Stimulated activated CD8-positive, alpha-beta memory T cell treated with anti-CD3 and anti-CD28 coated beads, Interleukin-12 subunit alpha, Interleukin-12 subunit beta, amount 100 ng/mL, for 1 hour (primary cell): Measurements from ENCODE around the gene OR14I1.
"Not testable (repeated sequence)": the region's sequence is repeated elsewhere in the genome, so short reads cannot be mapped to it uniquely, and the experiment has no call there.

Experiments used
- DNase-seq: peaks from one replicate; pipeline ENCODE4 v3.0.0-alpha.2; 2020; ENCODE audit warnings: low read depth

The OR14I1 gene

DNA sequence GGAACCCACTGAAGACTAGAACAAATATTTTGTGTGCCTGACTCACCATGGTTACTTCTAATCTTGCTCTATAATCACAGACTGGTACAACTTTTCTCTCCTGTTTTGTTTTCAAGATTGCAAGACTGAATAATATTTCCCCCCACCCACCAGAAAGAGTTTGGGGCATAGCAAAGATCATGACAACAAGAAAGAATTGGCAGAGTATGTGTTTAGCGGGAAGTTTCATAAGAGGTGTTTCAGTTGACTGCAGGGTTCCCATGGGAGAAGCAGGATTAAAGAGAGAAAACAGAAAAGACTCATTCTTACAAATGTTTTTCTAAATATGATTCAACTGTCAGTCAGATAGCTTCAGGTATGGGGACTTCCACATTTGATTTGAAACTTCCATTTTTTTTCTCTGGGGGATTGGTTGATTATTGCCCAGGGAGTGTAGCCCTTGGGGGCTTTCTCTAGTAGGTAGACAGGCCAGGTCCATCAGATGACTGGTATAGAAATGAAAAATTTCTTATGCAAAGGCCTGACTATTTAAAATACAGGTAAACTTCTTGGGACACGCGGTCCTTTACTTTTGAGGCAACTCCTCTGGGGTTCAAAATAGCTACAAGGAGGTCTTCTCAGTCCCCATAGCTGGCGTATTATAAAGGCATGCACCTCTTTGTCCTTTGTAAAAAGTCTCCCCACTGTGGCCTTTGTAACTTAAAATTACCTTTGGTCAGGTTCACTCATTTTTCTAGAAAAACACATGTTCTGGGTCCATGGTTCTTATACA, 13.9 kb downstream of the OR14I1 start:
- no peak for DNase-seq

DNA sequence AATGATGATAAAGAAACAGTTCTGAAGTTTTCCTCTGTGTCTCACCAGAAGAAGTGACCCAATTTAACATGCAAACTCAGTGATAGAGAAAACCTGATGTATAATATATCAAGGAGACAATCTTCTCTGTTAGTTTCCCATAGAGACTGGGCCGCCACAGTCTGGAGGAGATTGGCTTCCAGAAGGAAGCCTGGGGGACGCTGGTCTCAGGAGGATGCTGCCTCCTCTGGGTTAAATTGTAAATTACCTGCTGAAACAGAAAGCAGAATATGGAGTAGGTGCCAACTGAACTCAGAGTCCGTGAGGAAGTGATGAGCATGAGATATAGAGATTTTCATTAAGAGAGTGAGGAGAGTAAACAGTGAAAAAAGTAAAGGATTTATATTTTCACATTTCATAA, 15.8 kb downstream of the OR14I1 start:
- no peak for DNase-seq

DNA sequence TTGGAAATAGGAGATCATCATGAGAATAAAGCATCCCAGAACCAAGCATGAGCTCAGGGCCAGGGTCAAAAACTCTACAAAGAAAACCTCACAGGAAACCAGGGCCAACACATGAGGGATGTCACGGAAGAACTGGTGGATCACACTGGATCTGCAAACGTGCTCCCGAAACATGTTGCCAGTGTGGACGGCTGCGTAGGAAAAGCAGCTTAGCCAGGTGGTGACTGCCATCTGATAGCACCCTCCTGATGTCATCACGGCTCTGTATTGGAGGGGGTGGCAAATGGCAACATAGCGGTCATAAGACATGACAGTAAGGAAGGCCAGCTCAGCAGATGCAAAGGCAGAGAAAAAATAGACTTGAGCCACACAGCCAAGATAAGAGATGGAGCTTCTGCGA, 20.9 kb downstream of the OR14I1 start:
- no peak for DNase-seq

DNA sequence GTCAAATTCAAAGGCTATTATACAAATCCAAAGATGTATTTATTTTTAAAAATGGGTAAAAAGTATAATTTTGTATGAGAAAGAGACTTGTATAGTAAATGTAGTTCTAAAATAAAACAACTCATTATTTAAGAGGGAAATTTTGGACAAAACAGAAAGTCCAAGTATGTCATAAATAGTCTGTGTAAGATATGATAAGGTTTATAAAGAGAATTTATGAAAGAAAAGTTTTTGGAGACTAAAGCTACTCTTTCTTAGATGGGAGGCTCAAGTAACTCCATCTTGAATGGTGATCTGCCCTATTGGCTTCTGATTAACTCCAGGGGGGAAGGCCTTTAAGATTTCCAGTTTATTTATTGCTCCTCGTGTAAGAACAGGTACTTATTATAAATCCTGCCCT, 32.6 kb downstream of the OR14I1 start:
- DNase-seq, result no peak

DNA sequence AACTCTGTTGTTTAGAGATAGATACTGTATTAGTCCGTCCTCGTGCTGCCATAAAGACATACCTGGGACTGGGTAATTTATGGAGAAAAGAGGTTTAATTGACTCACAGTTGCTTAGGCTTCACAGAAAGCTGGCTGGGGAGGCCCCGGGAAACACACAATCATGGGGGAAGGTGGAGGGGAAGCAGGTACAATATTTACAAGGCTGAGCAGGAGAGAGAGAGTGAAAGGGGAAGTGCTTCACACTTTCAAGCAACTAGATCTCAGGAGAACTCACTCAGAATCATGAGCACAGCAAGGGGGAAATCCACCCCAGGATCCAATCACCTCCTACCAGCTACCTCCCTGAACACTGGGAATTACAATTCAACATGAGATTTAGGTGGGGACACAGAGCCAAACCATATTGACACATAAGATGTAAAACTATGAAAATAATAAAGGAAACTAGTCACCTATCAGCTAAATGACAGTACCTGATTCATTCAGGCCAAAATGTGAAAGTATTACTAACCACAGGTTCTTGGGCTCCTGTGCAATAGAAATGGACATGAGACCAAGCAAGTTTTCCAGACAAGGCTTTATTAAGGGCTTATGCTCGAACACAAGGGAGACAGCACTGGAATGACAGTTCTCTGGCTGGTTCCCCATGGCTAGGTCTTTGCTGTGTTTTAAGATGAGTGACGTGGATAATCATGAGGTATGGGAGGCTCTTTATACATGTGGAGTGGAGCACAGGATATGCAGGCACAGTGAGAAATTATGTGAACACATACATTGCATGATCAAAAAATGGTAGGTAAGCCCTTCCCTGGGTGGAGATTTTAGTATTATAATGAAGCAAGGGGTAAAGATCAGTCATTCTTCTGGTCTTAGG, 38.9 kb downstream of the OR14I1 start:
- not testable (repeated sequence) for DNase-seq

DNA sequence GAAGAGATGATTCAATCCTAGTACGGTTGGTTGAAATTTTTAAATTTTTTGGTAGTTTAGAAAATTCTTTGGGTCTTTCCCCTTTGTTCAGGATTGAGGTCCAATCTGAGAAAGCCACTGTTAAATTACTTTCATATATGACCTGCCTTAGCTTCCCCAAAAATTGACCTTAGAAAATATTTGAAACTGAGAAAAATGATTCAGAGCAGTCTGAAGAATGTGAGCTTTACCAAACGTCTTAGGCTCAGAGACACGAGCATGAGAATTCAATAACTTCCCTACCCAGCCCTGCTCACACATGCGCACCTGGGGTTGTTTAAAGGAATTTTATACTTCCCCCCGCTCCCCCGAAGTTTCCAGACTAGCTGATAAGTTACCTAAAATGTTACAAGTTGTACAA, 45.8 kb downstream of the OR14I1 start:
- not testable (repeated sequence) for DNase-seq

DNA sequence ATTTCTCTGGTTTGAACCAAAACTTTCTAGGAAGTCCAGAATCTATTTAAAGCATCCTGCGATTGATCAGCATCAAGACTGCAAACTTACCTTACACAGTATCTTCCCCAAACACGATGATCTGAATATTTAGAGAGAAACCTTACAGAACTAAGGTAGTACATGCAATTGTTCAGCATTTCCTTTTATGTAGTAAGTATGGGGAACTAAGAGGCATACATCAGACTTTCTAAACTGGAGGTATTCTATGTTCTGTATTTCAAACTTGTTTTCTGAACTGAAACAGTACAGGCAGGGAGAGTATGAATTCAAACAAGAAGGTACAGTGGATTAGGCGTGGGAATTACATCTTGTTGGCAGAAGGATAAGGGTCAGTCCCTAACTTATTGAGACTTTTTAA, 47.2 kb downstream of the OR14I1 start, which contains the start of gene OR2T27:
TSS of gene OR2T27 (minus strand) at position 175 of the 400 bp plus-strand sequence. CDS start 4,644 bp downstream, outside the sequence.
- not testable (repeated sequence) for DNase-seq
